GM19351 (cell line): ENCODE results near the gene RIN1.
"Not testable (repeated sequence)": the region's sequence is repeated elsewhere in the genome, so short reads cannot be mapped to it uniquely, and the experiment has no call there.

Experiments
- ATAC-seq: cut with Tn5 transposase; IDR thresholded peaks from one replicate; pipeline ENCODE4 v1.9.1; 2021; ENCODE audit warnings: mild to moderate bottlenecking, moderate library complexity; ENCODE audit not compliant: unreplicated experiment

RIN1 gene

GRCh38 chr11:66336234-66337102 is at the start of gene RIN1:
RIN1 (minus strand) TSS chr11:66336434; CDS start chr11:66336402, 32 bp downstream.
- ATAC-seq: peak; percentile 57

GRCh38 chr11:66384316-66384715 is 48.1 kb upstream of the RIN1 start:
- not testable (repeated sequence) for ATAC-seq

GRCh38 chr11:66380264-66380663 is 44.0 kb upstream of the RIN1 start:
- not testable (repeated sequence) for ATAC-seq

- ATAC-seq: not testable (repeated sequence)
Measured at GRCh38 chr11:66373690-66374287, 37.6 kb upstream of the RIN1 start.

GRCh38 chr11:66373265-66373664 is 37.0 kb upstream of the RIN1 start:
- no peak for ATAC-seq

- ATAC-seq: peak; percentile 77
Measured at GRCh38 chr11:66371627-66372415, 35.6 kb upstream of the RIN1 start, which contains the start of gene SLC29A2. SLC29A2 (minus strand) TSS chr11:66371760; CDS start chr11:66371591, 169 bp downstream.

- no peak for ATAC-seq
Measured at GRCh38 chr11:66369073-66369894, 33.0 kb upstream of the RIN1 start.

- ATAC-seq: no peak
Measured at GRCh38 chr11:66368484-66368883, 32.2 kb upstream of the RIN1 start.

GRCh38 chr11:66367561-66368312 is 31.5 kb upstream of the RIN1 start:
- no peak for ATAC-seq

GRCh38 chr11:66366844-66367477 is 30.7 kb upstream of the RIN1 start:
- ATAC-seq: no peak

- no peak for ATAC-seq
Measured at GRCh38 chr11:66365711-66366619, 29.7 kb upstream of the RIN1 start.

- ATAC-seq: no peak
Measured at GRCh38 chr11:66365166-66365565, 28.9 kb upstream of the RIN1 start.

GRCh38 chr11:66363805-66364535 is 27.7 kb upstream of the RIN1 start:
- ATAC-seq: no peak

GRCh38 chr11:66363187-66363601 is 27.0 kb upstream of the RIN1 start:
- no peak for ATAC-seq

- no peak for ATAC-seq
Measured at GRCh38 chr11:66362481-66363147, 26.4 kb upstream of the RIN1 start.

GRCh38 chr11:66361502-66361941 is 25.3 kb upstream of the RIN1 start:
- no peak for ATAC-seq
